Astrocyte (in vitro differentiated cells and primary cell): ENCODE data around the gene DNAJC5. TPM values are rescaled to one million over a fixed set of nuclear protein-coding genes. Genes with fewer than 3 reads are reported as not detected.

Experiments used
- DNase-seq: peaks from one replicate; pipeline ENCODE4 v3.0.0-alpha.2; 2010; ENCODE audit warnings: low read depth
- FAIRE-seq: peaks from 2 replicates; lab custom pipeline; 2011; peaks lifted over from hg19 to GRCh38; lab: Jason Lieb, UNC
- H2AFZ ChIP-seq: 2 replicates; pipeline ENCODE4 v1.6.0; 2012; ENCODE audit warnings: low read depth, low read length, inconsistent platforms
- H3K27ac ChIP-seq: 2 replicates; pipeline ENCODE4 v1.5.1; 2011; ENCODE audit warnings: low read depth, low read length, inconsistent platforms
- H3K27me3 ChIP-seq: 2 replicates; pipeline ENCODE4 v1.6.0; 2011; ENCODE audit warnings: low read length, inconsistent platforms; ENCODE audit not compliant: insufficient read depth
- H3K36me3 ChIP-seq: 2 replicates; pipeline ENCODE4 v1.5.1; 2011; ENCODE audit warnings: low read length, inconsistent platforms; ENCODE audit not compliant: insufficient read depth
- H3K4me1 ChIP-seq: 2 replicates; pipeline ENCODE4 v1.5.1; 2011; ENCODE audit warnings: low read length, inconsistent platforms; ENCODE audit not compliant: insufficient read depth
- H3K4me2 ChIP-seq: 2 replicates; pipeline ENCODE4 v1.6.0; 2012; ENCODE audit warnings: low read length, inconsistent platforms
- H3K4me3 ChIP-seq: 2 replicates; pipeline ENCODE4 v1.5.1; 2011; ENCODE audit warnings: low read depth, mild to moderate bottlenecking, low read length, inconsistent platforms; ENCODE audit not compliant: insufficient read depth
- H3K79me2 ChIP-seq: 2 replicates; pipeline ENCODE4 v1.6.0; 2012; ENCODE audit warnings: mild to moderate bottlenecking, low read length, inconsistent platforms; ENCODE audit not compliant: insufficient read depth
- H3K9ac ChIP-seq: 2 replicates; pipeline ENCODE4 v1.6.0; 2012; ENCODE audit warnings: mild to moderate bottlenecking, low read length, inconsistent platforms
- H3K9me3 ChIP-seq: 2 replicates; pipeline ENCODE4 v1.5.1; 2012; ENCODE audit warnings: low read depth, mild to moderate bottlenecking, low read length, inconsistent platforms; ENCODE audit not compliant: insufficient read depth
- H4K20me1 ChIP-seq: 2 replicates; pipeline ENCODE4 v1.6.0; 2012; ENCODE audit warnings: low read length, inconsistent platforms; ENCODE audit not compliant: insufficient read depth
- H3K27ac Mint-ChIP-seq: one replicate; pipeline ENCODE4 v1.8.0; 2021; ENCODE audit warnings: mild to moderate bottlenecking, mixed read lengths; ENCODE audit not compliant: unreplicated experiment
- H3K27me3 Mint-ChIP-seq: one replicate; pipeline ENCODE4 v1.8.0; 2021; ENCODE audit warnings: low read depth, mixed read lengths; ENCODE audit not compliant: unreplicated experiment
- H3K36me3 Mint-ChIP-seq: one replicate; pipeline ENCODE4 v1.8.0; 2021; ENCODE audit warnings: low read depth, mixed read lengths; ENCODE audit not compliant: unreplicated experiment
- H3K4me1 Mint-ChIP-seq: one replicate; pipeline ENCODE4 v1.8.0; 2021; ENCODE audit warnings: low read depth, mixed read lengths; ENCODE audit not compliant: unreplicated experiment
- H3K4me3 Mint-ChIP-seq: one replicate; pipeline ENCODE4 v1.8.0; 2021; ENCODE audit warnings: mild to moderate bottlenecking, moderate library complexity, mixed read lengths; ENCODE audit not compliant: unreplicated experiment
- H3K9me3 Mint-ChIP-seq: one replicate; pipeline ENCODE4 v1.8.0; 2021; ENCODE audit warnings: mild to moderate bottlenecking, mixed read lengths; ENCODE audit not compliant: unreplicated experiment
- EZH2 ChIP-seq: IDR thresholded peaks from 2 replicates; pipeline ENCODE4 v1.6.1; 2012; ENCODE audit warnings: mild to moderate bottlenecking, low read length, inconsistent platforms; ENCODE audit not compliant: insufficient read depth
- total RNA-seq: library from RNA; stranded (reverse); gene quantifications from 2 replicates; pipeline ENCODE4 v1.2.1, GENCODE V29; 2021
- TF ChIP-seq, protein P1 (sequence below): IDR thresholded peaks from 2 replicates; pipeline ENCODE4 v1.5.1; 2011; ENCODE audit warnings: low read depth, mild to moderate bottlenecking, inconsistent platforms, low read length, moderate library complexity; ENCODE audit not compliant: insufficient read depth

The DNAJC5 gene
- total RNA-seq, 1 donor from 2014 or later, result 64.6 TPM

DNA sequence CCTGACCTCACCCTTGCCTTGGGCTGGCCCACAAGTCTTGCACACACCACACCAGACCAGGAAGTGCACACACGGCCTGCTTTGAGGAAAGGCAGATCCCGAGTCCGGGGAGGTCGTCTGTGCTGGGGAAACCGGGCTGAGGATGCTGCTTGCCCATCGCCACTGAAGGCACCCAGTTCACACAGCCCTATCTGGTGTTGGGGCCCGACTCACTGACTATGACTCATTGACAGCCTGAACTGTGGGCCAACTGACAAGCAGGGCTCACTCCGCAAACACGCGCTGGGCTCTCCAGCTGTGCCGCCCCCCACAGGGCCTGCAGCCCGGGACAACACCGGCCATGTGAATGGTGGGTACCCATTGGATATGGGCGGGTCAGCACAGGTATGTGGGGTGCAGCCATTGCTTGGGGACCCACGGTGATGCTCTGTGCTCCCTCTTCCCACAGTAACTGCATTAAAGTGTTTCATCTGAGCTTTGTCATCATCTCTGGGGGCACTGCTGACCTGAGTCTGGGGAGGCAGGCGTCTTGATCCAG, 82.9 kb downstream of the DNAJC5 start:
- TF ChIP-seq EZH2, result no peak
- TF ChIP-seq, protein P1, sequence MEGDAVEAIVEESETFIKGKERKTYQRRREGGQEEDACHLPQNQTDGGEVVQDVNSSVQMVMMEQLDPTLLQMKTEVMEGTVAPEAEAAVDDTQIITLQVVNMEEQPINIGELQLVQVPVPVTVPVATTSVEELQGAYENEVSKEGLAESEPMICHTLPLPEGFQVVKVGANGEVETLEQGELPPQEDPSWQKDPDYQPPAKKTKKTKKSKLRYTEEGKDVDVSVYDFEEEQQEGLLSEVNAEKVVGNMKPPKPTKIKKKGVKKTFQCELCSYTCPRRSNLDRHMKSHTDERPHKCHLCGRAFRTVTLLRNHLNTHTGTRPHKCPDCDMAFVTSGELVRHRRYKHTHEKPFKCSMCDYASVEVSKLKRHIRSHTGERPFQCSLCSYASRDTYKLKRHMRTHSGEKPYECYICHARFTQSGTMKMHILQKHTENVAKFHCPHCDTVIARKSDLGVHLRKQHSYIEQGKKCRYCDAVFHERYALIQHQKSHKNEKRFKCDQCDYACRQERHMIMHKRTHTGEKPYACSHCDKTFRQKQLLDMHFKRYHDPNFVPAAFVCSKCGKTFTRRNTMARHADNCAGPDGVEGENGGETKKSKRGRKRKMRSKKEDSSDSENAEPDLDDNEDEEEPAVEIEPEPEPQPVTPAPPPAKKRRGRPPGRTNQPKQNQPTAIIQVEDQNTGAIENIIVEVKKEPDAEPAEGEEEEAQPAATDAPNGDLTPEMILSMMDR, result no peak
- no peaks in the 10 kb centered on the region for H3K9me3 Mint-ChIP-seq
- Histone ChIP-seq H3K4me1 (peaks cover 46% of the 10 kb centered on the region), H2AFZ (peak overlapping the region; percentile 1), H3K27me3 (no peaks in the 10 kb centered on the region), H3K4me3 (peak overlapping the region; percentile 33), H3K79me2 (peaks cover 17% of the 10 kb centered on the region), H3K36me3 (no peaks in the 10 kb centered on the region), H3K4me2 (peak overlapping the region; percentile 89), H3K9me3 (no peaks in the 10 kb centered on the region), H3K9ac (peak overlapping the region; percentile 36), H3K27ac (no peak overlapping the region), H4K20me1 (peaks cover 9% of the 10 kb centered on the region)
- H3K36me3 Mint-ChIP-seq, result peaks cover 2% of the 10 kb centered on the region
- peak overlapping the region; percentile 12 for H3K27ac Mint-ChIP-seq
- H3K4me3 Mint-ChIP-seq, result peak overlapping the region; percentile 76
- peak; percentile 68 for DNase-seq
- H3K4me1 Mint-ChIP-seq, result peaks cover 31% of the 10 kb centered on the region
- FAIRE-seq, result no peak
- H3K27me3 Mint-ChIP-seq, result no peaks in the 10 kb centered on the region

DNA sequence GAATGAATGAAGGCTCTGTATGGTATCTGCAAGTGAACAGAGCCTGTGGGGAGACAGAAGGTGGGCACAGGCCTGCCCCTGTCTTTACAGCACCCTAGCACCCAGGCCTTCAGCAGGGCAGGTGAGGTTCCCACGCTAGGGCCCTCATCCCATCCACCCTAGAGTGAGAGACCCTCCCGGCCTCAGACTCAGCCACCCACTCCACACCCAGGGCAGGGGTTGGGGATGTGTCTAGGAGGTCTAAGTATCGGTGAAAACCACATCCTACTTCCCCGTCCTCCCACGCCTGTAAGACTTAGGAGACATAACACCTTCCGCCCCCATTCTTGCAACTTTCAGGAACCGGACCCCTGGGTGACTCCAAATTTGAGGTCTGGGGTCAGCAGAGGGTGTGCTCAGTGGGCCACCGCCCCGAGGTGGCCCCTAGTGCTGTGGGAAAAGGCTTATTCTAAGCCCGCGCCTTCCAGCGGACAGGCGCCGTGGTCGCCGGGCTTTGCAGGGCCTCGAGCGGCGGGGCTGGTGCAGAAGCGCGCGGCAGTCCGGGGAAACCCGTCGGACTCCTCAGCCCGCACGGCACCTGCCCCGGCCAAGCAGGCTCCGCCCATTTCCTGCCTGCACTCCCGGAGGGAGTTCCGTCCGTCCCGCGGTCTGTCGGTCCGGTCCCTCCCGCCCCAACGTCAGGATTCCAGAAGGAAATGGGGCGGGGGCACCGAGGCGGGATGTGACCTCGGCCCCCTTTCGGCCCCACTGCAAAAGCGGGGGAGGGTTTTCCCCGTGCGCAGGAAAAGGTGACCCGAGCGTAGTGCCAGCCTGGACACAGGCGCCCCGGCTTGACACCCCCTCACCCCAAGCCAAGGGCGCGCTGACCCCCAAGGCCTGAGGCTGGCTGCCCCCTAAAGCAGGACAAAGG, 83.6 kb downstream of the DNAJC5 start:
- peaks cover 31% of the 10 kb centered on the region for H3K4me1 Mint-ChIP-seq

DNA sequence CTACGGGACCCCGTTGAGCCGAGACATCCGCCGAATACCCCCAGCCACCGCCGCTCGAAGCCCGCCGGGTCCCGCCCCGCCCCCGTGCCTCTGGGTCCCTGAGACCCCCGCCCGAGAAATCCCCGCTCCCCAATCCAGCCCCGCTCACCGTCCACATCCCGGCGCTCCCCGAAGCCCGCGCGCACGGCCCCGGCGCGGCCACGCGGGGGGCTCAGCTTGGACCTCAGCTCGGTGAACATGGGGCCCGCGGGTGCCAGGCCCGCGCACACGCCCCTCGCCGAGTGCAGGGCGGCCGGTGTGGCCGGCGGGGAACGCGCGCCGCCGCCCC, 84.3 kb downstream of the DNAJC5 start:
- no peak overlapping the region for H3K9ac ChIP-seq
- TF ChIP-seq, protein P1, result no peak
- TF ChIP-seq EZH2, result no peak
- H3K4me1 ChIP-seq, result peaks cover 44% of the 10 kb centered on the region
- H3K79me2 ChIP-seq, result peaks cover 21% of the 10 kb centered on the region
- H3K4me3 ChIP-seq, result peak overlapping the region; percentile 41
- Mint-ChIP-seq H3K9me3 (no peaks in the 10 kb centered on the region), H3K36me3 (peaks cover 5% of the 10 kb centered on the region), H3K4me3 (peak overlapping the region; percentile 78), H3K27me3 (no peaks in the 10 kb centered on the region), H3K27ac (no peak overlapping the region), H3K4me1 (peaks cover 31% of the 10 kb centered on the region)
- H2AFZ ChIP-seq, result peak overlapping the region; percentile 58
- DNase-seq (no peak), FAIRE-seq (no peak)
- H3K27me3 ChIP-seq, result no peaks in the 10 kb centered on the region
- no peak overlapping the region for H3K27ac ChIP-seq
- no peaks in the 10 kb centered on the region for H3K9me3 ChIP-seq
- H4K20me1 ChIP-seq, result peaks cover 15% of the 10 kb centered on the region
- peaks cover 2% of the 10 kb centered on the region for H3K36me3 ChIP-seq
- H3K4me2 ChIP-seq, result peak overlapping the region; percentile 89

More for the DNA sequence above, 83.6 kb downstream of the DNAJC5 start:
- no peaks in the 10 kb centered on the region for H3K27me3 ChIP-seq
- no peak for TF ChIP-seq EZH2
- peak overlapping the region; percentile 89 for H3K4me2 ChIP-seq
- peak overlapping the region; percentile 41 for H3K4me3 ChIP-seq
- peaks cover 2% of the 10 kb centered on the region for H3K36me3 ChIP-seq
- DNase-seq (no peak), FAIRE-seq (no peak)
- H4K20me1 ChIP-seq, result peaks cover 15% of the 10 kb centered on the region
- Mint-ChIP-seq H3K4me3 (peak overlapping the region; percentile 78), H3K9me3 (no peaks in the 10 kb centered on the region), H3K36me3 (peaks cover 5% of the 10 kb centered on the region), H3K27me3 (no peaks in the 10 kb centered on the region), H3K27ac (peak overlapping the region; percentile 58)
- peaks cover 21% of the 10 kb centered on the region for H3K79me2 ChIP-seq
- peaks cover 46% of the 10 kb centered on the region for H3K4me1 ChIP-seq
- H3K27ac ChIP-seq, result no peak overlapping the region
- no peaks in the 10 kb centered on the region for H3K9me3 ChIP-seq
- H2AFZ ChIP-seq, result peak overlapping the region; percentile 58
- no peak overlapping the region for H3K9ac ChIP-seq
